ENCODE results near the gene MAN2B1. TPM values are rescaled to one million over a fixed set of nuclear protein-coding genes. Genes with fewer than 3 reads are reported as not detected.

The MAN2B1 gene
- total RNA-seq, 1 experiment from 2014 or later = 93.5 TPM

DNA sequence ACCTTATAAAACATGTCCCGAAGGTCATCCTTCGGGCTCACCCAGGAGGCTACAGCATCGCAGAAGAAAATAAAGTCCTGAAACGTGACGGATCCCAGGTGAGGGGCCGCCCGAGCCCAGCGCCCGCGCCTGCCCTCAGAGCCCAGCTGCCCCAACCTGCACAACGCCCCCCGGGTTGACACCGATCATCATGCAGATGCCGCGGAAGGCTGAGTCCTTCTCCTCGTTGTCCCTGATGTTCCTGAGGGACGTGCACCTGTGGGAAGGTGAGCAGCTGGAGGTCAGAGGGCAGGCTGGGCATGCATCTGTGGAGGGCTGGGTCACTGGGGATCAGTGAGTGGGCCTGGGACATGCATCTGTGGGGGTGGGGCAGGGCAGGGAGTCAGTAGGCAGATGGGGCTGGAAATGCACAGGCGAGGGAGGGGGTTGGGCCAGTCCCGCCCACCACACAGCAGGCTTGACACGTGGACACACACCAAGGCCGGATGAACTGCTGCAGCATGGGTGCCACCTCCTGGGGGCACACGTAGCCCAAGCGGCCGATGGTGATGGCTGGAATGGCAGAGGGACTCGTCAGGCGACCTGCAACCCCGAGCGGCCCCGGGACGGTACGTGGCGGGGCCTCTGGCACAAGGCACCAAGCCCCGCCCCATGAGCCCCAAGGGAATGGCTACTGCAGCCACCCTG is 35.2 kb upstream of the MAN2B1 start:
- Histone ChIP-seq H3K23ac (ENCODE audit: insufficient read length, low read depth, low read length) (no peak overlapping the region), H3K79me1 (ENCODE audit: insufficient read depth, low read depth, low read length, poor library complexity, severe bottlenecking) (no peaks in the 10 kb centered on the region), H2BK5ac (ENCODE audit: insufficient read length, low read length) (no peak overlapping the region), H2BK20ac (ENCODE audit: low read depth, low read length, poor library complexity, severe bottlenecking) (no peak overlapping the region), H4K8ac (replicated peaks; ENCODE audit: insufficient read length, low read depth, low read length) (no peak overlapping the region), H4K5ac (ENCODE audit: insufficient read length, low read depth, low read length) (no peak overlapping the region), H2BK12ac (ENCODE audit: insufficient read length, low read depth, low read length) (no peak overlapping the region), H2BK15ac (ENCODE audit: low read depth, low read length) (no peak overlapping the region), H2AK5ac (ENCODE audit: insufficient read length, low read length) (no peak overlapping the region), H3K18ac (ENCODE audit: insufficient read length, low read depth, low read length) (no peak overlapping the region), H3K14ac (ENCODE audit: insufficient read depth, low read length) (no peak overlapping the region), H3T11ph (ENCODE audit: low read length) (no peak overlapping the region), H3K4me1 (ENCODE audit: insufficient read depth, low read length) (no peaks in the 10 kb centered on the region), H4K91ac (ENCODE audit: insufficient read length, low read depth, low read length) (no peak overlapping the region), H3K4me2 (ENCODE audit: insufficient read depth, insufficient read length, low read length) (no peak overlapping the region), H3K27ac (ENCODE audit: insufficient read length, low read depth, low read length) (no peak overlapping the region), H3K56ac (ENCODE audit: insufficient read length, low read depth, low read length) (no peak overlapping the region), H2AFZ (ENCODE audit: low read length) (no peak overlapping the region), H3K79me2 (ENCODE audit: insufficient read depth, low read length) (no peaks in the 10 kb centered on the region), H3K9me3 (ENCODE audit: control insufficient read depth, low read depth, low read length) (no peaks in the 10 kb centered on the region), H2BK120ac (ENCODE audit: low read depth, low read length, poor library complexity, severe bottlenecking) (no peak overlapping the region), H3K4ac (ENCODE audit: low read depth, low read length) (no peak overlapping the region), H3K27me3 (ENCODE audit: insufficient read depth, low read length) (no peaks in the 10 kb centered on the region), H4K20me1 (ENCODE audit: control insufficient read depth, insufficient read depth, insufficient read length) (no peaks in the 10 kb centered on the region), H3K23me2 (ENCODE audit: insufficient read length, low read depth, low read length, poor library complexity, severe bottlenecking) (peaks cover 1% of the 10 kb centered on the region), H3K9ac (ENCODE audit: extremely low read depth, insufficient read length, low read length) (no peak overlapping the region)
- TF ChIP-seq, protein P1, sequence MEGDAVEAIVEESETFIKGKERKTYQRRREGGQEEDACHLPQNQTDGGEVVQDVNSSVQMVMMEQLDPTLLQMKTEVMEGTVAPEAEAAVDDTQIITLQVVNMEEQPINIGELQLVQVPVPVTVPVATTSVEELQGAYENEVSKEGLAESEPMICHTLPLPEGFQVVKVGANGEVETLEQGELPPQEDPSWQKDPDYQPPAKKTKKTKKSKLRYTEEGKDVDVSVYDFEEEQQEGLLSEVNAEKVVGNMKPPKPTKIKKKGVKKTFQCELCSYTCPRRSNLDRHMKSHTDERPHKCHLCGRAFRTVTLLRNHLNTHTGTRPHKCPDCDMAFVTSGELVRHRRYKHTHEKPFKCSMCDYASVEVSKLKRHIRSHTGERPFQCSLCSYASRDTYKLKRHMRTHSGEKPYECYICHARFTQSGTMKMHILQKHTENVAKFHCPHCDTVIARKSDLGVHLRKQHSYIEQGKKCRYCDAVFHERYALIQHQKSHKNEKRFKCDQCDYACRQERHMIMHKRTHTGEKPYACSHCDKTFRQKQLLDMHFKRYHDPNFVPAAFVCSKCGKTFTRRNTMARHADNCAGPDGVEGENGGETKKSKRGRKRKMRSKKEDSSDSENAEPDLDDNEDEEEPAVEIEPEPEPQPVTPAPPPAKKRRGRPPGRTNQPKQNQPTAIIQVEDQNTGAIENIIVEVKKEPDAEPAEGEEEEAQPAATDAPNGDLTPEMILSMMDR (conservative IDR thresholded peaks at IDR 0.05) = no peak
- Mint-ChIP-seq H3K4me1 (peaks cover 8 to 14% of the 10 kb centered on the region in 2 experiments), H3K27ac (no peak overlapping the region), H3K36me3 (ENCODE audit: insufficient read depth in 1 of 3, low read depth in 3 of 3) (peaks cover 50 to 80% (median 67%) of the 10 kb centered on the region in 3 experiments), H3K27me3 (ENCODE audit: low read depth) (no peaks in the 10 kb centered on the region; the same call in 1 of the 2 replicates), H3K9me3 (no peaks in the 10 kb centered on the region; a peak in 1 of 5 replicates), H3K4me3 (no peak overlapping the region)
- no CpG with 5 or more reads among the region's 33 CpGs for WGBS (ENCODE audit: extremely low coverage, insufficient read length, low lambda C conversion rate)
- no peak for DNase-seq

Data from H9 (cell line).